LNCAP (cell line): ENCODE data around the gene ACTN3.

ENCODE experiments used
- TF ChIP-seq, protein P1 (sequence below): fragments of 450-650 bp; IDR thresholded peaks from 2 replicates; pipeline ENCODE4 v1.5.1; 2017; ENCODE audit warnings: mild to moderate bottlenecking

The ACTN3 gene

DNA sequence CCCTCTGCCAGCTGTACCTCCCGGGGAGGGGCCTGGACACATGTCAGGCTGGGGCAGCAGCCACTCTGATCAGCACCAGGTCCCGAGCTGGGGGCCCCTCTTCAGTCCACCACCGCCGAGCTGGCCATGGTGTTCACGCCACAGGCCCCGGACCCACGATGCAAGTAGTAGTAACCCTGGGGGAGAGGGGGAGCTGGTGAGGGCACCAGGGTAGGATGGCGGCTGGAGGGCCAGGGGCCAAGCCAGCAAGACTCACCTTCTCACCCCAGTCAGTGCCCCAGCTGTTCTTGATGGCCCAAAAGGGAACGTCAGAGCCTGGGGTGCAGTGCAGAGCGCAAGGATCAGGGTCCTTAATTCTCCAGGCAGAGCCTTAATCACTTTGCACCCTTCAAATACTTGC, 17.1 kb downstream of the ACTN3 start:
- TF ChIP-seq, protein P1, sequence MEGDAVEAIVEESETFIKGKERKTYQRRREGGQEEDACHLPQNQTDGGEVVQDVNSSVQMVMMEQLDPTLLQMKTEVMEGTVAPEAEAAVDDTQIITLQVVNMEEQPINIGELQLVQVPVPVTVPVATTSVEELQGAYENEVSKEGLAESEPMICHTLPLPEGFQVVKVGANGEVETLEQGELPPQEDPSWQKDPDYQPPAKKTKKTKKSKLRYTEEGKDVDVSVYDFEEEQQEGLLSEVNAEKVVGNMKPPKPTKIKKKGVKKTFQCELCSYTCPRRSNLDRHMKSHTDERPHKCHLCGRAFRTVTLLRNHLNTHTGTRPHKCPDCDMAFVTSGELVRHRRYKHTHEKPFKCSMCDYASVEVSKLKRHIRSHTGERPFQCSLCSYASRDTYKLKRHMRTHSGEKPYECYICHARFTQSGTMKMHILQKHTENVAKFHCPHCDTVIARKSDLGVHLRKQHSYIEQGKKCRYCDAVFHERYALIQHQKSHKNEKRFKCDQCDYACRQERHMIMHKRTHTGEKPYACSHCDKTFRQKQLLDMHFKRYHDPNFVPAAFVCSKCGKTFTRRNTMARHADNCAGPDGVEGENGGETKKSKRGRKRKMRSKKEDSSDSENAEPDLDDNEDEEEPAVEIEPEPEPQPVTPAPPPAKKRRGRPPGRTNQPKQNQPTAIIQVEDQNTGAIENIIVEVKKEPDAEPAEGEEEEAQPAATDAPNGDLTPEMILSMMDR: no peak

DNA sequence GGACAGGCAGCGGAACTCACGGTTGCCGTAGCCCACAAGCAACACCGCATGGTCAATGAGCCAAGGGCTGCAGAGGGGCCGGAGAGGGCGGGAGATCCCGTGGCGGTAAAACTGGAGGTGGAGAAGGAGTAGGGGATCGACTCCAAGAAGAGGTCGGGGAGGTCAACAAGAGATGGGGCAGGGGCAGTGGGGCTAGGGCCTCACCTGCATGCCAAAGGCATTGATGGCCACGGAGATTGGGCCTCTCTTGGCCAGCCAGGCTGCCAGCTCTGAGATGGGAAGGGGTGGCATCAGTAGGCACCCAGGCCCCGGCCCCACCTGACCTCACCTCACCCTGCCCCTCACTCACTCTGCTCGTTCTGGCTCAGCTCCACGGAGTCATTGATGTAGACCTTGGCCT, 17.8 kb downstream of the ACTN3 start:
- TF ChIP-seq, protein P1: no peak

DNA sequence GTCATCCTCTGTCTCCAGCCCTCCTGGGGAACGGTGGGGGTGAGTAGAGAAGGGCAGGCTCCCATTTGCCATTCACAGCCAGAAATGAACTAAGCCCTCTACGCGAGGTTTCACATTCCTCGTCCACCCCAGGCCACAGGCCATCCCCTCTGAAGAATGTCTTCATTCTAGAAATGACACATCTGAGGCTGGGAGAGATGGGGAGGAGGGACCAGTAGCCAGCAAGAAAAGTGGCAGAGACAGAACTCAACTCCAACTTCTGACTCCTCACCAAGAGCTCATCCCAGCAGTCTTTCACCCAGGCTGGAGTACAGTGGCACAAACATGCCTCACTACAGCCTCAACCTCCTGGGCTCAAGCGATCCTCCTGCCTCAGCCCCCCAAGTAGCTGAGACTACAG, 18.3 kb downstream of the ACTN3 start:
- TF ChIP-seq, protein P1: no peak

DNA sequence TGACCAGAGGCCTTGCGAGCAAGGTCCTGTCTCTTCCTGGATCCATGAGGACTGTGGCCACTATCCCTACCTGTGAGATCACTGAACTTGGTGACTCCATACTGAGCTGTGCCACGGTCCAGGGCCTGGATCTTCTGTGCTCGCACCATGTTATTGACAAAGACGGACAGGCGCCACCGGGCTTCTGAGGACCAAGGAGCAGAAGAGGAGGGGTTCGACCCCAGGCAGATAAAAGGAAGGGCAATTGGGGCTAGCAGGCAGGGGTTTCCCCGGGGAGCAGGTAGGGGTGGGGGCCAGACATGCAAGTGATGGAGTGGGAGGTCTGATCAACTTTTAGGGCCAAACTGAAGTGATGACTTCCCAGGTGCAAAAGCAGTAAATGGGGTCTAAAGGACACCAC, 19.5 kb downstream of the ACTN3 start:
- TF ChIP-seq, protein P1: no peak

DNA sequence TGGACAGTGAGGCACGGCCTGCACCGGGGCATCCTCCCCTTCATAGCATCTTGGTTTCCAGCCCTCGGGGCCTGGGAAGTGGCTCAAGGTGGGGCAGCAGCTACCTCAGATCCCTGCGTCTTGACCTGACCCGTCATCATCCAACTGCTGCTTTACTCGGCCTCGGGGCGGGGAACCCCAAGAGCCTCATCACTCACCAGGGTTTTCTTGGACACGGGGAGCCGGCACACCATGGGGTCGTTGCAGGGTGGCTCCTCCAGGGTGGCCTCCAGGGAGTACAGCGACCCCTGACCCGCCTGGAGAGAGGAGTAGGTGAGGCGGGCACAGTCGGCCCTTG, 21.1 kb downstream of the ACTN3 start:
- TF ChIP-seq, protein P1: no peak

DNA sequence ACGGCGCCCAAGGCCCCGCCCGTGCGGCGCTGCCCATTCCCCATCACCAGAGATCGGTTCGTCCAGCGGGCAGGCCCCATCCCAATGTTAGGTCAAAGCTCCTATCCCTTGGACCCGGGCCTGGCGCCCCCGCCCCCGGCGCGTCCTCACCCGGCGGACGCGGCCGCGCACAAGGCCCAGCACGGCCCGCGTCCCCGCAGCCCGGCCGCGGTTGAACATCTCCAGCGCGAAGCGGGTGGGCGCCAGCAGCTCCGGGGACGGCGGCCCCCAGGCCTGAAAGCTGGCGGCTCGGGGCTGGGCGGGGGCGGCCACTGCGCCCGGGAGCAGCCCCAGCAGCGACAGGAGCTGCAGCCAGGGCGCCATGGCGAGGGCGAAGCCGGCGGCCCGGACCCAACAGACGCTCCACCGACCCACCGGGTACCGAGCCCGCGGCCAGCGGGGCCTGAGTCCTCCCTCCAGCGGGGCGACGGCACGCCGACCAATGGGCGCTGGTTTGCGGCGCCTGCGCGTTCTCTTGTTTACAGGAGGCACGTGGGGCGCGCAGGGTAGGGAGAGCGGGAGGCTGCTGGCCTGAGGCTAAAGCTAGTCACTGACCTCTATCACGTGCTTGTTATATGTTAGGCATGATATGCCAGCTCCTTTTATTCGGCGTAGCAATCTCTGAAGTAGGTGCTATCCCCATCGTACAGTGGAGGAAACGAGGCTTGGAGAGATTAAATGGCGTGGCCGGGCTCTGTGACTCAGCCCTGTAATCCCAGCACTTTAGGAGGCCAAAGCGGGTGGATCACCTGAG, 21.6 kb downstream of the ACTN3 start, which contains the start of gene CTSF:
Gene CTSF, minus strand, starts transcription at position 483 of the 793 bp plus-strand sequence. Its CDS starts 120 bp downstream, at position 363.
- TF ChIP-seq, protein P1: no peak

DNA sequence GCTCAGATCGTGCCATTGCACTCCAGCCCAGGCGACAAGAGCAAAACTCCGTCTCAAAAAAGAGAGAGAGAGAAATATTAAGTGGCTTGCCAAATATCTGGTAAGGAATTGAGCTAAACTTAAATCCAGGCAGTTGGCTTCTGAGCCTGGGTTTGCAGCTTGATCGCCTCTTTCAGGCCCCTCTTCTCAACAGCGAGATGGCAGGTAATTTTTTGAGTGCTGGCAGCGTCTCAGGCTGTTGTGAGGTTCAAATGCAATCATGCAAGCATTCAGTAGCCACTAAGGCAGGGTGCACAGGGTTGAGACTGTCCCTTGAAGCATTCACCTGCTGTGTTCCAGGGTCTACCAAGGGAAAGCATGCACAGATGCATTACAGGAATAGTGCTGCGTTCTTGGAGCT, 22.4 kb downstream of the ACTN3 start:
- TF ChIP-seq, protein P1: no peak
